ACC112 (cell line): Measurements from ENCODE around the gene CRYBA4.

Experiments used
- H2AFZ ChIP-seq: fragments of 200-600 bp; sonication (generic); one replicate; pipeline ENCODE4 v1.6.0; 2017; ENCODE audit warnings: antibody characterized with exemption, low read length; ENCODE audit not compliant: unreplicated experiment
- H3K27ac ChIP-seq: fragments of 200-600 bp; sonication (generic); 2 replicates; pipeline ENCODE4 v1.5.1; 2014; ENCODE audit warnings: low read depth, mild to moderate bottlenecking, antibody characterized with exemption, low read length, moderate library complexity
- H3K27me3 ChIP-seq: fragments of 200-600 bp; sonication (generic); 2 replicates; pipeline ENCODE4 v1.6.1; 2014; ENCODE audit warnings: mild to moderate bottlenecking, antibody characterized with exemption, low read length, moderate library complexity, mixed read lengths; ENCODE audit not compliant: insufficient read depth
- H3K36me3 ChIP-seq: fragments of 200-600 bp; sonication (generic); 2 replicates; pipeline ENCODE4 v1.6.1; 2016; ENCODE audit warnings: mild to moderate bottlenecking, antibody characterized with exemption, low read length, moderate library complexity, mixed read lengths; ENCODE audit not compliant: insufficient read depth
- H3K4me1 ChIP-seq: fragments of 200-600 bp; sonication (generic); one replicate; pipeline ENCODE4 v1.6.1; 2016; ENCODE audit warnings: low read length, mixed read lengths; ENCODE audit not compliant: insufficient read depth, unreplicated experiment, control insufficient read depth
- H3K4me3 ChIP-seq: fragments of 200-600 bp; sonication (generic); 2 replicates; pipeline ENCODE4 v1.5.1; 2014; ENCODE audit warnings: mild to moderate bottlenecking, low read depth, low read length
- H3K79me2 ChIP-seq: fragments of 200-600 bp; sonication (generic); one replicate; pipeline ENCODE4 v1.6.0; 2016; ENCODE audit warnings: low read length; ENCODE audit not compliant: control insufficient read depth, unreplicated experiment, insufficient read depth

CRYBA4 gene

GRCh38 chr22:26597480-26597879 lies 24.3 kb upstream of the CRYBA4 start:
- no peaks in the 10 kb centered on the region for H3K4me1 ChIP-seq
- H3K4me3 ChIP-seq: no peak overlapping the region
- no peaks in the 10 kb centered on the region for H3K79me2 ChIP-seq
- H3K27ac ChIP-seq: no peak overlapping the region
- no peaks in the 10 kb centered on the region; the same call in 1 of the 2 replicates for H3K27me3 ChIP-seq
- no peak overlapping the region for H2AFZ ChIP-seq
- no peaks in the 10 kb centered on the region for H3K36me3 ChIP-seq

GRCh38 chr22:26599505-26599904 lies 22.3 kb upstream of the CRYBA4 start:
- Histone ChIP-seq H3K79me2 (no peaks in the 10 kb centered on the region), H3K36me3 (no peaks in the 10 kb centered on the region), H3K4me1 (no peaks in the 10 kb centered on the region), H3K27ac (no peak overlapping the region), H3K27me3 (no peaks in the 10 kb centered on the region; the same call in 1 of the 2 replicates), H3K4me3 (no peak overlapping the region), H2AFZ (no peak overlapping the region)

GRCh38 chr22:26601726-26602125 lies 20.0 kb upstream of the CRYBA4 start:
- H3K27ac ChIP-seq: no peak overlapping the region
- H3K4me3 ChIP-seq: no peak overlapping the region
- H3K4me1 ChIP-seq: peaks cover 4% of the 10 kb centered on the region
- no peaks in the 10 kb centered on the region for H3K36me3 ChIP-seq
- no peak overlapping the region for H2AFZ ChIP-seq
- no peaks in the 10 kb centered on the region for H3K79me2 ChIP-seq
- no peaks in the 10 kb centered on the region; the same call in 1 of the 2 replicates for H3K27me3 ChIP-seq

GRCh38 chr22:26602127-26602526 lies 19.6 kb upstream of the CRYBA4 start:
- no peaks in the 10 kb centered on the region for H3K79me2 ChIP-seq
- peaks cover 4% of the 10 kb centered on the region for H3K4me1 ChIP-seq
- no peak overlapping the region for H3K27ac ChIP-seq
- H3K36me3 ChIP-seq: no peaks in the 10 kb centered on the region
- no peak overlapping the region for H3K4me3 ChIP-seq
- no peak overlapping the region for H2AFZ ChIP-seq
- no peaks in the 10 kb centered on the region; the same call in 1 of the 2 replicates for H3K27me3 ChIP-seq

- Histone ChIP-seq H3K27me3 (no peaks in the 10 kb centered on the region; the same call in 1 of the 2 replicates), H3K27ac (no peak overlapping the region), H3K36me3 (no peaks in the 10 kb centered on the region), H3K4me1 (peaks cover 4% of the 10 kb centered on the region), H3K4me3 (no peak overlapping the region), H3K79me2 (no peaks in the 10 kb centered on the region), H2AFZ (no peak overlapping the region)
These were observed 17.4 kb upstream of the CRYBA4 start for GRCh38 chr22:26604368-26604767.

- Histone ChIP-seq H3K36me3 (no peaks in the 10 kb centered on the region), H2AFZ (no peak overlapping the region), H3K27ac (peak overlapping the region; percentile 52; the same call in 1 of the 2 replicates), H3K4me1 (peaks cover 10% of the 10 kb centered on the region), H3K79me2 (no peaks in the 10 kb centered on the region), H3K27me3 (no peaks in the 10 kb centered on the region), H3K4me3 (no peak overlapping the region)
These were observed 15.2 kb upstream of the CRYBA4 start for GRCh38 chr22:26606611-26607010.

- Histone ChIP-seq H3K79me2 (no peaks in the 10 kb centered on the region), H3K36me3 (no peaks in the 10 kb centered on the region), H2AFZ (no peak overlapping the region), H3K27ac (no peak overlapping the region), H3K4me3 (no peak overlapping the region), H3K27me3 (0 out of 2 replicates have a peak, but pooled peaks cover 5% of the 10 kb centered on the region), H3K4me1 (peaks cover 10% of the 10 kb centered on the region)
These were observed 13.6 kb upstream of the CRYBA4 start for GRCh38 chr22:26608129-26608528.

GRCh38 chr22:26609287-26609686 lies 12.5 kb upstream of the CRYBA4 start:
- Histone ChIP-seq H3K27ac (no peak overlapping the region), H3K27me3 (0 out of 2 replicates have a peak, but pooled peaks cover 6% of the 10 kb centered on the region), H2AFZ (no peak overlapping the region), H3K4me3 (no peak overlapping the region), H3K36me3 (no peaks in the 10 kb centered on the region), H3K79me2 (no peaks in the 10 kb centered on the region), H3K4me1 (peaks cover 10% of the 10 kb centered on the region)

GRCh38 chr22:26610072-26610958 lies 11.4 kb upstream of the CRYBA4 start:
- Histone ChIP-seq H3K4me3 (no peak overlapping the region), H3K36me3 (no peaks in the 10 kb centered on the region), H2AFZ (no peak overlapping the region), H3K79me2 (no peaks in the 10 kb centered on the region), H3K27ac (no peak overlapping the region; the same call in 1 of the 2 replicates), H3K4me1 (peaks cover 10% of the 10 kb centered on the region), H3K27me3 (0 out of 2 replicates have a peak, but pooled peaks cover 6% of the 10 kb centered on the region)

- Histone ChIP-seq H3K4me3 (no peak overlapping the region), H3K27ac (no peak overlapping the region), H3K4me1 (peaks cover 10% of the 10 kb centered on the region), H2AFZ (no peak overlapping the region), H3K36me3 (no peaks in the 10 kb centered on the region), H3K79me2 (no peaks in the 10 kb centered on the region), H3K27me3 (0 out of 2 replicates have a peak, but pooled peaks cover 6% of the 10 kb centered on the region)
These were observed 10.8 kb upstream of the CRYBA4 start for GRCh38 chr22:26610996-26611395.

GRCh38 chr22:26612652-26613051 lies 9.1 kb upstream of the CRYBA4 start:
- Histone ChIP-seq H3K79me2 (no peaks in the 10 kb centered on the region), H2AFZ (no peak overlapping the region), H3K36me3 (no peaks in the 10 kb centered on the region), H3K4me3 (no peak overlapping the region), H3K4me1 (peaks cover 6% of the 10 kb centered on the region), H3K27ac (no peak overlapping the region), H3K27me3 (0 out of 2 replicates have a peak, but pooled peaks cover 6% of the 10 kb centered on the region)
